Neutrophil (primary cell): ENCODE results near the gene HHATL.

Experiments used
- H3K27ac ChIP-seq: fragments of 200-600 bp; sonication (generic); 2 replicates; pipeline ENCODE4 v1.5.1; 2016; ENCODE audit warnings: mild to moderate bottlenecking, moderate library complexity
- H3K27me3 ChIP-seq: fragments of 200-600 bp; sonication (generic); 2 replicates; pipeline ENCODE4 v1.6.0; 2016; ENCODE audit warnings: mild to moderate bottlenecking
- H3K36me3 ChIP-seq: fragments of 200-600 bp; sonication (generic); 2 replicates; pipeline ENCODE4 v1.5.1; 2017
- H3K4me1 ChIP-seq, 2 experiments: fragments of 200-600 bp in 1 of 2; sonication (generic) in 1 of 2; 1 replicate in 1 of 2; 2 replicates in 1 of 2; pipeline versions ENCODE4 v1.5.1 to v1.6.1; 2013 to 2016; ENCODE audit warnings: low read depth in 1 of 2, low read length in 1 of 2, mild to moderate bottlenecking in 1 of 2, moderate library complexity in 1 of 2; ENCODE audit not compliant: control insufficient read depth in 1 of 2, insufficient read depth in 1 of 2
- H3K4me3 ChIP-seq, 2 experiments: fragments of 200-600 bp in 1 of 2; sonication (generic) in 1 of 2; 1 replicate in 1 of 2; 2 replicates in 1 of 2; pipeline ENCODE4 v1.5.1; 2013 to 2016; ENCODE audit warnings: low read depth in 1 of 2, low read length in 1 of 2, mild to moderate bottlenecking in 1 of 2, moderate library complexity in 1 of 2
- H3K9me3 ChIP-seq: fragments of 200-600 bp; sonication (generic); 2 replicates; pipeline ENCODE4 v1.5.1; 2016
- CTCF ChIP-seq: fragments of 200-600 bp; sonication (generic); IDR thresholded peaks from 2 replicates; pipeline ENCODE4 v1.5.1; 2016; ENCODE audit warnings: antibody characterized with exemption

The HHATL gene

GRCh38 chr3:42742688-42743087, 40.1 kb upstream of the HHATL start:
- H3K4me3 ChIP-seq: no peak overlapping the region
- no peaks in the 10 kb centered on the region for H3K27me3 ChIP-seq
- no peak overlapping the region for H3K27ac ChIP-seq
- H3K4me1 ChIP-seq: peaks cover 0 to 5% of the 10 kb centered on the region in 2 experiments
- no peaks in the 10 kb centered on the region for H3K9me3 ChIP-seq
- H3K36me3 ChIP-seq: no peaks in the 10 kb centered on the region
- no peak for TF ChIP-seq CTCF

DNA sequence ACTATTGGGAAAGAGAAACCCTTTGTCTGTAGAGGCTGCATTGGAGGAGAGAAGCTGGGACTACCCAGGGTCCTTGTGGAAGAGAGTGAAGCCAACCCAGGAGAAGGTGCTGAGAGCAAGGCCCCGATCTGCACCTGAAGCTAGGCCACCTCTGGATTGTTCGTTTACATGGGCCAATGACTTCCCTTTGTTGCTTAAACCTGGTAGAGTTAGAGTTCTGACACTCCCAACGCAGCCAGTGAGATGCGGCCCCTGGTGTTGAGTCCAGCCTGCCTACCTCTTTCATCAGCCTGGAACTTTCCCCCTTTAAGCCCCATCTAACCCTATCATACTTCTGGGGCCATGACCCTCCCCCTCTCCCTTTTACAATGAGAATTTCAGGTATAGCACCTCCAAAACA, 39.7 kb upstream of the HHATL start:
- Histone ChIP-seq H3K36me3 (no peaks in the 10 kb centered on the region), H3K4me1 (peaks cover 0 to 5% of the 10 kb centered on the region in 2 experiments), H3K27ac (no peak overlapping the region), H3K9me3 (no peaks in the 10 kb centered on the region), H3K27me3 (no peaks in the 10 kb centered on the region), H3K4me3 (no peak overlapping the region)
- no peak for TF ChIP-seq CTCF

DNA sequence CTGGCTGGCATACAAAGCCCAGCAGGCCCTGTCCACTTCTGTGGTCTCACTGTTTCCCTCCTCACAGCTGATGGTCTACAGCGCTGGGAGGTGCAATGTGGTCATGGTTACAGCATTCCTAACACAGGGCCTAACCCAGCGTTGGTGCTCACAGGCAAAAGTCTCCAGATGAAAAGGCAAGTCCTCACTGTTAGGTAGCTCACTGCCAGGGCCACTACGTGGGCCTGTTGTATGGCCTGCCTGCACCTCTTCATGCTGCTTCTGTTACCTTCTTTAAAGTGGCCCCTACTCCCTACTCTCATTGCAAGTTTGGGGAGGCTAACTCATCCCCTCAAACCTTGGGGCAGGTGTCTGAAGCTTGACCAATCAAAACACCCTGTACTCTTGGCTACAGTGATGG, 39.2 kb upstream of the HHATL start:
- Histone ChIP-seq H3K27ac (no peak overlapping the region), H3K4me1 (peaks cover 0 to 5% of the 10 kb centered on the region in 2 experiments), H3K4me3 (no peak overlapping the region), H3K36me3 (no peaks in the 10 kb centered on the region), H3K9me3 (no peaks in the 10 kb centered on the region), H3K27me3 (no peaks in the 10 kb centered on the region)
- TF ChIP-seq CTCF: no peak

GRCh38 chr3:42739401-42740158, 37.0 kb upstream of the HHATL start:
- Histone ChIP-seq H3K27ac (no peak overlapping the region), H3K27me3 (no peaks in the 10 kb centered on the region), H3K36me3 (no peaks in the 10 kb centered on the region), H3K4me3 (no peak overlapping the region), H3K9me3 (no peaks in the 10 kb centered on the region), H3K4me1 (peaks cover 0 to 5% of the 10 kb centered on the region in 2 experiments)
- no peak for TF ChIP-seq CTCF

DNA sequence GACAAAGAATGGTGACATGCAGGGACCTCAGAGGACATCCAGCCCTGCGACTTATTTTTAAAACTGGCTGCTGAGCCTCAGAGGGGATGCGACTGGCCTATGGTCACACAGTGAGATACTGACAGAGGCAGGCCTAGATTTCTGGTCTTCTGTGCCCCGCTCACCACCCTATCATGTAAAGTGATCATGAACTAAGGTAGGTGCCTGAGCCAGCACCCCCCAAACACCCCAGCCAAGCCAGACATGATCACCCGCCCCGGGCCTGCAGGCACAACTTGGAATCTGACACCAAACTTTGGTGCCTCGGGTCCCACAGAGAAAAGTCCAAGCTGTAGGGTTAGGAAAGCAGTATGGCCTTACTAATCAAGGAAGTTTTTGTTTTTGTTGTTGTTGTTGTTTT, 33.9 kb upstream of the HHATL start:
- Histone ChIP-seq H3K27me3 (no peaks in the 10 kb centered on the region), H3K27ac (no peak overlapping the region), H3K9me3 (no peaks in the 10 kb centered on the region), H3K36me3 (no peaks in the 10 kb centered on the region), H3K4me3 (no peak overlapping the region), H3K4me1 (no peaks in the 10 kb centered on the region)
- TF ChIP-seq CTCF: no peak
